Measurements from ENCODE around the gene TMEM115.

GRCh38 chr3:50345586-50346234 lies 13.6 kb downstream of the TMEM115 start, which contains the start of gene ZMYND10:
- no peak for TF ChIP-seq CTCF (IDR thresholded peaks at IDR 0.05)
- no peak for TF ChIP-seq POLR2A (IDR thresholded peaks at IDR 0.05)

Data from thyroid gland (tissue), 4 donors.